Activated T-helper 9 cell treated with anti-CD3 and anti-CD28 coated beads, Interleukin-2, amount 50 U/mL, for 16 hours (primary cell): ENCODE results near the gene PDE4B.

ENCODE experiments used
- DNase-seq: peaks from one replicate; pipeline ENCODE4 v3.0.0-alpha.2; 2020; ENCODE audit warnings: low read depth

Gene PDE4B

GRCh38 chr1:66337249-66337648, 544.6 kb downstream of the PDE4B start:
- DNase-seq, result no peak

GRCh38 chr1:66339944-66340343, 547.2 kb downstream of the PDE4B start:
- no peak for DNase-seq

GRCh38 chr1:66341446-66342089, 548.9 kb downstream of the PDE4B start:
- no peak for DNase-seq

GRCh38 chr1:66342707-66343106, 550.0 kb downstream of the PDE4B start:
- DNase-seq, result no peak

GRCh38 chr1:66343569-66344325, 551.1 kb downstream of the PDE4B start:
- no peak for DNase-seq

- DNase-seq, result no peak
Observed at GRCh38 chr1:66346057-66346795, 553.5 kb downstream of the PDE4B start.

- DNase-seq, result no peak
Observed at GRCh38 chr1:66346873-66347272, 554.2 kb downstream of the PDE4B start.

GRCh38 chr1:66348776-66349175, 556.1 kb downstream of the PDE4B start:
- no peak for DNase-seq

GRCh38 chr1:66349242-66349641, 556.5 kb downstream of the PDE4B start:
- no peak for DNase-seq

GRCh38 chr1:66350001-66350547, 557.4 kb downstream of the PDE4B start:
- DNase-seq, result peak; percentile 41

GRCh38 chr1:66351478-66351877, 558.8 kb downstream of the PDE4B start:
- no peak for DNase-seq

GRCh38 chr1:66351913-66352312, 559.2 kb downstream of the PDE4B start:
- no peak for DNase-seq

GRCh38 chr1:66352792-66353191, 560.1 kb downstream of the PDE4B start:
- no peak for DNase-seq

GRCh38 chr1:66353257-66353656, 560.6 kb downstream of the PDE4B start:
- DNase-seq, result no peak

GRCh38 chr1:66354311-66355201, 561.9 kb downstream of the PDE4B start:
- no peak for DNase-seq

GRCh38 chr1:66355756-66356155, 563.1 kb downstream of the PDE4B start:
- no peak for DNase-seq

- no peak for DNase-seq
Observed at GRCh38 chr1:66356605-66357004, 563.9 kb downstream of the PDE4B start.

- no peak for DNase-seq
Observed at GRCh38 chr1:66357021-66357420, 564.3 kb downstream of the PDE4B start.

GRCh38 chr1:66357478-66358197, 564.9 kb downstream of the PDE4B start:
- no peak for DNase-seq

GRCh38 chr1:66359269-66359668, 566.6 kb downstream of the PDE4B start:
- DNase-seq, result no peak

GRCh38 chr1:66359815-66360214, 567.1 kb downstream of the PDE4B start:
- DNase-seq, result no peak
